HCT116 (cell line): Measurements from ENCODE around the gene CCDC148. TPM values are rescaled to one million over a fixed set of nuclear protein-coding genes. Genes with fewer than 3 reads are reported as not detected.

Experiments used
- ATAC-seq: fragments of 200-7000 bp; cut with Tn5 transposase; 2 replicates; pipeline ENCODE4 v1.9.1; 2020; ENCODE audit warnings: mild to moderate bottlenecking, moderate library complexity
- BruUV-seq: library from RNA; stranded (reverse); fragments of 400-500 nt; replicated peaks from 2 replicates; lab custom pipeline; 2021; lab: Mats Ljungman, UMichigan
- CTCF ChIA-PET: fragments of 300-600 bp; sonication (Branson Sonifier 250); formaldehyde crosslinking; loops from one replicate; lab custom pipeline; 2021; ENCODE audit warnings: antibody characterized with exemption; lab: Charles Lee
- POLR2A ChIA-PET: fragments of 300-600, 350-600 bp; sonication (Branson Sonifier 250); formaldehyde crosslinking; loops from one replicate; lab custom pipeline; 2021; ENCODE audit warnings: antibody characterized with exemption; lab: Charles Lee
- RAD21 ChIA-PET, 2 experiments: fragments of 300-600 bp; sonication (Branson Sonifier 250); formaldehyde crosslinking; loops; one replicate each; lab custom pipeline; 2023; ENCODE audit warnings: low total read pairs in 2 of 2; ENCODE audit not compliant: uncharacterized antibody in 2 of 2, unreplicated experiment in 2 of 2, low non-redundant PET in 1 of 2; lab: Charles Lee
- DNase-seq: peaks from one replicate; pipeline ENCODE4 v3.0.0-alpha.2; 2010; ENCODE audit warnings: low read depth, low spot score
- H2AFZ ChIP-seq: fragments of 200-600 bp; shearing (Covaris generic), sonication (generic); 2 replicates; pipeline ENCODE4 v1.6.1; 2017; ENCODE audit warnings: low read depth, mixed run types, mixed read lengths, antibody characterized with exemption, low read length; ENCODE audit not compliant: poor library complexity, severe bottlenecking
- H3K27ac ChIP-seq: 2 replicates; pipeline ENCODE4 v1.5.1; 2012; ENCODE audit warnings: low read depth, low read length
- H3K27me3 ChIP-seq: fragments of 200-600 bp; sonication (generic); 2 replicates; pipeline ENCODE4 v1.6.1; 2016; ENCODE audit warnings: mixed run types, low read length, mixed read lengths; ENCODE audit not compliant: insufficient read depth
- H3K36me3 ChIP-seq, 2 experiments: fragments of 200-500 bp in 1 of 2; fragments of 200-600 bp in 1 of 2; sonication (Bioruptor generic) in 1 of 2; sonication (generic) in 1 of 2; 2 replicates each; pipeline versions ENCODE4 v1.5.1 to v1.6.1; 2014 to 2016; ENCODE audit warnings: low read length in 2 of 2, inconsistent platforms in 1 of 2, mixed read lengths in 1 of 2, mixed run types in 1 of 2; ENCODE audit not compliant: insufficient read depth in 2 of 2, control insufficient read depth in 1 of 2
- H3K4me1 ChIP-seq, 2 experiments: fragments of 200-600 bp in 1 of 2; sonication (generic) in 1 of 2; 2 replicates each; pipeline versions ENCODE4 v1.5.1 to v1.6.1; 2012 to 2017; ENCODE audit warnings: low read length in 2 of 2, inconsistent platforms in 1 of 2, mild to moderate bottlenecking in 1 of 2, mixed read lengths in 1 of 2, mixed run types in 1 of 2, moderate library complexity in 1 of 2; ENCODE audit not compliant: insufficient read depth in 2 of 2, control insufficient read depth in 1 of 2
- H3K4me2 ChIP-seq: fragments of 200-600 bp; sonication (generic); 2 replicates; pipeline ENCODE4 v1.6.1; 2017; ENCODE audit warnings: mixed run types, low read length, mixed read lengths
- H3K4me3 ChIP-seq, 2 experiments: fragments of 200-600 bp in 1 of 2; sonication (generic) in 1 of 2; replicated peaks in 1 of 2; 2 replicates each; pipeline ENCODE4 v1.5.1; 2011 to 2016; ENCODE audit warnings: low read length in 2 of 2, control low read depth in 1 of 2, low read depth in 1 of 2, mild to moderate bottlenecking in 1 of 2, mixed read lengths in 1 of 2, mixed run types in 1 of 2
- H3K79me2 ChIP-seq: fragments of 200-600 bp; sonication (generic); 2 replicates; pipeline ENCODE4 v1.6.1; 2017; ENCODE audit warnings: mild to moderate bottlenecking, mixed run types, low read length, moderate library complexity, mixed read lengths; ENCODE audit not compliant: insufficient read depth
- H3K9ac ChIP-seq: fragments of 200-600 bp; sonication (generic); 2 replicates; pipeline ENCODE4 v1.6.1; 2016; ENCODE audit warnings: low read length, mixed read lengths
- H3K9me2 ChIP-seq: fragments of 200-600 bp; sonication (generic), shearing (Covaris generic); 2 replicates; pipeline ENCODE4 v1.6.1; 2017; ENCODE audit warnings: mixed run types, mild to moderate bottlenecking, moderate library complexity; ENCODE audit not compliant: insufficient read depth
- H3K9me3 ChIP-seq, 2 experiments: fragments of 200-500 bp in 1 of 2; fragments of 200-600 bp in 1 of 2; sonication (Bioruptor generic) in 1 of 2; sonication (generic) in 1 of 2; 2 replicates each; pipeline ENCODE4 v1.6.1; 2014 to 2017; ENCODE audit warnings: low read length in 2 of 2, mixed read lengths in 2 of 2, inconsistent platforms in 1 of 2, low read depth in 1 of 2, mild to moderate bottlenecking in 1 of 2, mixed run types in 1 of 2, moderate library complexity in 1 of 2; ENCODE audit not compliant: control insufficient read depth in 1 of 2, insufficient read depth in 1 of 2
- H4K20me1 ChIP-seq: fragments of 200-600 bp; sonication (generic), shearing (Covaris generic); 2 replicates; pipeline ENCODE4 v1.6.1; 2017; ENCODE audit warnings: mixed run types, mild to moderate bottlenecking, moderate library complexity; ENCODE audit not compliant: insufficient read depth
- CTCF ChIP-seq, 3 experiments: fragments of 200-600 bp in 1 of 3; sonication (generic) in 1 of 3; IDR thresholded peaks in 2 of 3; conservative IDR thresholded peaks in 1 of 3; 2 replicates each; pipeline ENCODE4 v1.5.1; 2012 to 2017; ENCODE audit warnings: low read depth in 2 of 3, low read length in 2 of 3, antibody characterized with exemption in 1 of 3, borderline replicate concordance in 1 of 3, control low read depth in 1 of 3, mild to moderate bottlenecking in 1 of 3, mixed read lengths in 1 of 3, mixed run types in 1 of 3, moderate library complexity in 1 of 3; ENCODE audit not compliant: insufficient read depth in 1 of 3
- EGR1 ChIP-seq: IDR thresholded peaks from 2 replicates; pipeline ENCODE4 v1.6.1; 2012; ENCODE audit warnings: low read depth
- ELF1 ChIP-seq: IDR thresholded peaks from 2 replicates; pipeline ENCODE4 v1.6.1; 2012; ENCODE audit warnings: low read depth, borderline replicate concordance
- SIN3A ChIP-seq: IDR thresholded peaks from 2 replicates; pipeline ENCODE4 v1.6.1; 2012; ENCODE audit warnings: low read depth
- ZBTB33 ChIP-seq: IDR thresholded peaks from 2 replicates; pipeline ENCODE4 v1.6.1; 2011; ENCODE audit warnings: mild to moderate bottlenecking, low read length, moderate library complexity; ENCODE audit not compliant: insufficient replicate concordance; ENCODE audit errors: extremely low read depth
- ZFX ChIP-seq: fragments of 450-650 bp; IDR thresholded peaks from 2 replicates; pipeline ENCODE4 v1.6.1; 2017
- intact Hi-C: fragments of 100-400 bp; cut with micrococcal nuclease; formaldehyde crosslinking; loops from 2 replicates; pipeline ENCODE4 v1.10.0; 2022
- total RNA-seq: library from RNA; stranded (reverse); gene quantifications from one replicate; pipeline ENCODE4 v1.2.1, GENCODE V29; 2021; ENCODE audit not compliant: unreplicated experiment

Gene CCDC148
- total RNA-seq, 1 experiment from 2014 or later, result 0.59 TPM

- TF ChIP-seq ZFX (no peak), ZBTB33 (no peak)
Observed at GRCh38 chr2:158414538-158414937, 42.0 kb downstream of the CCDC148 start (continued).

GRCh38 chr2:158413581-158413980 is 43.0 kb downstream of the CCDC148 start:
- ATAC-seq (no peak), DNase-seq (no peak)
- no peaks in the 10 kb centered on the region for H3K9me3 ChIP-seq
- H3K4me2 ChIP-seq, result no peak overlapping the region
- no peaks in the 10 kb centered on the region for H3K36me3 ChIP-seq
- H3K27me3 ChIP-seq, result no peaks in the 10 kb centered on the region
- ChIA-PET RAD21 (no interaction called here), CTCF (no interaction called here), POLR2A (no interaction called here)
- no peaks in the 10 kb centered on the region for H3K79me2 ChIP-seq
- no peak overlapping the region for H3K27ac ChIP-seq
- no TSS peak for BruUV-seq
- intact Hi-C loops, result no loop called here
- no peaks in the 10 kb centered on the region for H3K4me1 ChIP-seq
- H3K9me2 ChIP-seq, result no peaks in the 10 kb centered on the region
- no peaks in the 10 kb centered on the region for H4K20me1 ChIP-seq
- no peak overlapping the region for H3K9ac ChIP-seq
- H2AFZ ChIP-seq, result no peak overlapping the region
- no peak overlapping the region for H3K4me3 ChIP-seq
- no peak for TF ChIP-seq CTCF (IDR thresholded peaks at IDR 0.05 in 2 of 3, conservative IDR thresholded peaks at IDR 0.05 in 1 of 3; ENCODE audit: borderline replicate concordance in 1 of 3, insufficient read depth in 1 of 3, low read depth in 2 of 3, low read length in 2 of 3)
- no peak for TF ChIP-seq ELF1
- TF ChIP-seq EGR1, result no peak
- no peak for TF ChIP-seq ZFX
- TF ChIP-seq SIN3A, result no peak
